HG03439 (cell line): ENCODE results near the gene ST6GALNAC6.
"Not testable (repeated sequence)": the region's sequence is repeated elsewhere in the genome, so short reads cannot be mapped to it uniquely, and the experiment has no call there.

Experiments
- ATAC-seq: cut with Tn5 transposase; IDR thresholded peaks from one replicate; pipeline ENCODE4 v1.9.1; 2021; ENCODE audit warnings: mild to moderate bottlenecking, moderate library complexity; ENCODE audit not compliant: unreplicated experiment

ST6GALNAC6 gene

DNA sequence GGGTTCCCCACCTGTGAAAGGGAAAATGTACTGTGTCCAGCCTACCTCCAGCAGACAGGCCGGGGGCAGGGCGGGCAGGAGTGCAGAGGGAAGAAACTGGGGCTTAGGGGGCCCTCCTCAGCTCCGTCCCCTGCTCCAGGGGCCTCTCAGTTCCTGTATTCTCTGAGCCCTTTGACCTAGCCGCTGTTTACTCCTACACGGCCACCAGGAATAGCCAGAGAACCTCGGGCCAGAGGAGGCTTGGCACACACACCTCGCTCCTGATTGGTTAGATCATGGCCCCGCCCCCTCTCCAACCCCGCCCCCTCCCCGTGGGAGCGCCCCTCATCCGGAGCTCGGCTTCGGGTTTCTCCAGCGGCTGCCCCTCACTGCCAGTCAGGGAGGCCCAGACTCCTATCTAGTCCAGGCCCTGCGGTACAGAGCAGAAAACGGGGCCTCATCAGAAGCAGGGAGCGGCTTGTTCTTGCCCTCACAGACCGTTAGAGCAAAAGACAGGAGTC lies 2.2 kb downstream of the ST6GALNAC6 start:
- ATAC-seq, result no peak

DNA sequence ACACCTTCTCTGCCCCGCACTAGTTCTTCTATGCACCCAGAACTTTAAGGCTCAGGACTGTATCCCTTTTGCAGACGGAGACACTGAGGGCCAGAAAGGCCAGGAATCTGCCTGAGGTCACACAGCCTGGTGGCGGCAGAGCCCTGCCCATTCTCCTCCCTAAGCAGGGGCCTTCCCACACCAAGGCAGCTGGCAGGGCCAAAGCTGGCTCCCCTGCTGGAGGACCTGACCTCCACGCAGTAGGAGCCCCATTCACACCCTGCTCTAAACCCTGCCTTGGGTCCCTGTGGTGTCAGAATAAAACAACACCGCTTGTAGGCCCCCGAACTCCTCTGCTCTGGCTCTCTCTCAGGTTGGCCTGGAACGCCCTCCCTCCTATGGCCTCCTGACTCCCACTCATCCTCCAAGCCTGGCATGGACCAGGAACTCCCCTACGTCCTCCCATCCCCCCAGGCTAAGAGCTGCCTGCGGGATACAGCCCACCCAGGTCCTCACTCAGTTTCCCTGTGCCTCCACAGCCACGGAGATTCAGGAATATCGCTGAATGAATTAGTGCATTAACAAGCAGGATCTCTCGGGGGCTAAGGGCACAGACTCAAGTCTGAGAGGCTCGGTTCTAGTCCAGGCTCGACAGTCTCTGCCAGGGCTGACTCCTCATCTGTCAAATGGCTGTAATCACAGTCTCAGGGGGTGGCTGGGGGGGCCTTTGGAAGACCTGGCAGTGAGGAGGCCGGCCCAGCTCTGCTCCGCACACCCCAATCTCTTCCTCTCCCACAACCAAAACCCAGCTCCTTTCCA lies 2.8 kb downstream of the ST6GALNAC6 start:
- no peak for ATAC-seq

DNA sequence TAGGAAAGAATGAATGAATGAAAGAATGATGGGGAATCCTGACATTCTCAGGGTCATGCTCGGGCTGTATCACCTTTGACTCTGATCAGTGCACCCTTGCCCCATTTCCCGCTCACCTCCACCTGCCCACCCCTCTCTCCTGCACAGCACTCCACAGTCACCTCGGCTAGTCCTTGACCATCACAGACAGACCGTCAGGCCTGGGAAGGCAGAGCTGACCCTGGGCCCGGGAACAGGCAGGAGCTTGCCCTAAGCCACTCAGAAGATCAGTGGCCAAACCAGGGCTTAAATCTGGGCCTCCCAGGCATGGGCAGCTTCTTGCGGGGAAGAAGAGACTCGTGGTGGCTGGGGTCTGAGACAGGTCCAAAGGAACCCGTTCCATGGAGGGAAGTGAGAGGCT lies 3.6 kb downstream of the ST6GALNAC6 start:
- ATAC-seq, result no peak

DNA sequence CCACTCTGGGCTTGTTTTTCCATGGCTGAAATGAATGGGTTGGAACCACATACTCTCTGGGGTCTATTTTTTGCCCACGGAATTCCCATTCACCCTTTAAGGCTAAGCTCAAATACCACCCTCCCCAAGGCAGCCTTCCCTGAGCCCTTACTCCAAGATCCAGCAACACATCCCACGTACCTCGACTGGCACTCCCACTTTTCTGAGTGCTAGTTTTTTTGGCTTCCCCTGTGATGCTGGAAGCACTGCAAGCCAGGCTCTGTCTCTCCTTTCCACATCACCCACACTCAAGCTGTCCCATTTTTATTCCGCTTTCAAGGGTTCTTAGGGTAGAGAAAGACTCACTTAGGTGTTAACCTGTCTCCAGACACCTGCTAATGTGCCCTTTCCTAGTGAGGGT lies 6.0 kb downstream of the ST6GALNAC6 start:
- ATAC-seq, result no peak

DNA sequence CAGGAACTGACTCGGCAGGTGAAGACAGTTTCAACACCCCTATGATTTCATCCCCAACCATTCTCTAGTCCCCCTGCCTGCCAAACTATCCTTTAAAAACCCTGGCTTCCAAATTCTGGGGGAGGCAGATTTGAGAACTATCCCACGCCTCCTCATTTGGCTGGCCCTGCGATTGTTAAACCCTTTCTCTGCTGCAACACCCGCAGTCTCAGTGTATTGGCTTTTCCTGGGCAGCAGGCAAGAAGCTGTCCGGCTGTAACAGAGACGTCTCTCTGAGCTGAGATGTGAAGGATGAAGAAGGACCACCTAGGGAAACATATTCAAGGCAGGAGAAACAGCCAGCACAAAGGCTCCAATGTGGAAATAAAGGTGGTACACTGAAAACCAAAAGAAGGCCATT lies 6.6 kb downstream of the ST6GALNAC6 start:
- no peak for ATAC-seq

DNA sequence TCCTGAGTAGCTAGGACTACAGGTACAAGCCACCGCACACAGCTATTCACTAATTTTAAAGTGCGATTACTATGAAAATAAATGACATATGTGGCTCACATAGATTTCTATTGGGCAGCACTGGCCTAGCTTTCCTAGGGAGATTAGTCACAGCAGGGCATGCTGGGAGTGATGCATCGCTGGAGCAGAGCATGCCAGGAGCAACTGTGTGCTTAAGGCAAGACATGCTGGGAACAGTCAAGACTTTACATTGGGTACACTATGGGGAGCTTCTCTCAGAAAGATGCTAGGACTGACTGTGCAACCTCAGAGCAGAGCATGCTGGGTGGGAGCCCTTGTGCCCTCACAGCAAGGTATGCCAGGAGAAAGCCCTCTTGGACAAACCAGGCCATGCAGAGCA lies 9.3 kb downstream of the ST6GALNAC6 start:
- no peak for ATAC-seq

DNA sequence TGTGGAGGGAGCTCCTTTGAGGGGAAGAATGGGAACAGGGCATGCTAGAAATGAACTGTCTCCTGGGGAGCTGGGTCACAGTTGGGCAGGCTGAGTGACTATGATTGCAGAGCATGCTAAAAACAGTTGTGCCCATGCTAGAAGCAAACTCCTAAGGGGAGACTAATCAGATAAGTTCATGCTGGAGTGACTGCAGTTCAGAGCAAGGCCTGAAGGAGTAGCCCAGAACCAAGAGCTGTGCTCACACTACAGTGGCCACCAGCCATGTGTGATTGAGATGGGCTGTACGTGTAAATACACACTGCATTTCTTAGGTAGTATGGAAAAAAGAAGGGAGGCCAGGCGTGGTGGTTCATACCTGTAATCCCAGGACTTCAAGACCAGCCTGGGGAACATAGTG lies 11.6 kb downstream of the ST6GALNAC6 start:
- no peak for ATAC-seq

DNA sequence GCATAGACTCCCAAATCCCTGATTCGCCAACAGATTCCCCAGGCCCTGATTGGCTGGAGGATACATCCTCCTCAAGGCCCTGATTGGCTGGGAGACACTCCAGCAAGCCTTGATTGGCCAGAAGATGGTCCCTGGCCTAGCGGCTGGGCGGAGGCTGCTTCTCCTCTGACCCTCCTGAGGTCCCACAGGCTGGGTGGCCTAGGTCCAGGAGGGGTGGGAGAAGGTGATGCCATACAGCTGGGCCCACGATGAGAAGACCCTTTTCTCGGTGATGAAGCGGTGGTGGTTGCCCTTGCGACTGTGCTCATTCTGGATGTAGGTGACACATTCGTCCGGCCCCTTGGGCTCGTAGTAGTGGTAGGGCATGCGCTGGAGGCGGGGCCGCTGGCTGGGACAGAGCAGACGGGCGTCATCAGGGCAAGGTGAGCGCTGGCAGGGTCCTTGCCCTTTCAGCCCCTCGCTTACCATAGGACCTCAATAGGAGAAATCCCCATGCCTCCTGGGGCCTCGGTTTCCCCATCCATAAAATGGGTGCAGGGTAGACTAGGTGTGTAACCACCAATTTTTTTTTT lies 12.9 kb downstream of the ST6GALNAC6 start:
- no peak for ATAC-seq

DNA sequence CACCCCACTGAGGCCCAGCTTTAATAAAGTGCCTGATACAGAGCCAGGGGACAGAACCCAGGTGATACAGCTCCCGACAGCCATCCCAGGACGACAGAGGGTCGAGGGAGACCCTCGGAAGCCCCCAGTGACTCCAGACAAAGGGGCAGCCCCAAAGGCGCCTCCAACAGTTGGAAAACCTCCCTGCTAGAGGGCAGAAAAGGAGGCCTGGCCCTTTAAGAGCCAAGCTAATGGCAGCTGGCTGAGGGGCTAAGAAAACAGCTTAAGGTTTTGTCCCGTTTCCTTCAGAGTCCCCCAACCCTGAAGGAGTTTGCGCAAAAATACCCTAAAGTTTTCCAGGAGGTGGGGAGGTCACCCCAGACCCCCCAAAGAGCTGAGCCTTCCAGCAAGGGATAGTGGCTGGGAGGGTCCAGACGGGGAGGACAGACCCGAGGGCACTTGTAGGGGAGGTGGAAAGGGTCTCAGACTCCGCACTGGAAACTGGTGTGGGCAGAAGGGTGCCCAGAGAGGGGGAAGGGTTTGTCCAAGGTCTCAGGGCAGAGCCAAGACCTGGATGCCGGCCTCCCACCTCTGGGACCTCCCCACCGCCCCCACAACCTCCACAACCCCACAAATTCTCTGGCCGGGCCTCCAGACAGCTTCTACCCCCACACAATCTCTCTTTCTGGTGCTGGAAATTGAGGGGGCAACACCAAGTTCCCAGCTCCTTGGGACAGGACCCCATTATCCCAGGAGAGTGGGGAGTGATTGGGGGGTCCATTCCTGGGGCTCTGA lies 13.7 kb downstream of the ST6GALNAC6 start:
- ATAC-seq, result no peak

DNA sequence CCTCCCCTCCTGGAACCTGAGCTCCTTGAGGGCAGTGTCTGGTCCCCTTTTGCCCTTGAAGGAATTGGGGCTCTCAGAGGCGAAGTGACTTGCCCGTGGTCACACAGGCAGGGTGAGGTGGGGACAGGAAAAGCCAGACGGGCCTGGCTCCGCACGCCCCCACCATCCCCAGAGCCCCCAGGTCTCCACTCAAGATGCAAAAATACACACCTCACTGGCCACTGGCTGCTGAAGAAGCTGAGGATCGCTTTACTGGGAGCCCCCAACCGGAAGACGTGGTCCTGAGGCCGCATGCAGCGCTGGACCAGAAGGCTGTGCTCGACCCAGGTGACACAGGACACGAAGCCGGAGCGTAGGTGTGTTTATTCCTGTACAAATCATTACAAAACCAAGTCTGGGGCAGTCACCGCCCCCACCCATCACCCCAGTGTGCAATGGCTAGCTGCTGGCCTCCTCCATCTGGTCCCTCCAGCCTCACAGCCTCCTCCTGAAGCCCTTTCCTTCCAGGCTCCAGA lies 14.4 kb downstream of the ST6GALNAC6 start:
- ATAC-seq, result no peak

DNA sequence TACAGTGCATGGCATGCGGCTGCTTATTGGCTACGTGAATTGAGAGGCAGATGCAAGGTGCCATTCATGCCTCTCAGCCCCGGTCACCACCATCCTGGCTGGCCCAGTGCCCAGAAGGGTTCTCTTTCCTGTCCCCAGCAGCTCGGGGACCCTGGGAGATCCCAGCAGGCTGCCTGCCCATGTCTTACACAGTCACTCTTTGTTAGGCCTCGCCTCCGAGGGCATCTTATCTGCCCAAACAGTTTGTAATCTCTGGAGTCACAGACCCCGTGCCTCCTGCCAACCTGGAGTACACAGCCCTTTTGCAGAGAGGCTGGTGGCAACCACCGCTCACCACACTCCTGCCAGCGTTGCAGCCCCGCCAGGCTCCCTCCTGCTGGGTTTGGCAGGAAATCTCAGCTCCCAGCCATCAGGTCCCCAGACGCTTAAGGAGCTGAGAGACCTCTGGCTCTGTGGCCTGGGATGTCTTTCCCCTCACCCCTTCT lies 14.9 kb downstream of the ST6GALNAC6 start:
- no peak for ATAC-seq

DNA sequence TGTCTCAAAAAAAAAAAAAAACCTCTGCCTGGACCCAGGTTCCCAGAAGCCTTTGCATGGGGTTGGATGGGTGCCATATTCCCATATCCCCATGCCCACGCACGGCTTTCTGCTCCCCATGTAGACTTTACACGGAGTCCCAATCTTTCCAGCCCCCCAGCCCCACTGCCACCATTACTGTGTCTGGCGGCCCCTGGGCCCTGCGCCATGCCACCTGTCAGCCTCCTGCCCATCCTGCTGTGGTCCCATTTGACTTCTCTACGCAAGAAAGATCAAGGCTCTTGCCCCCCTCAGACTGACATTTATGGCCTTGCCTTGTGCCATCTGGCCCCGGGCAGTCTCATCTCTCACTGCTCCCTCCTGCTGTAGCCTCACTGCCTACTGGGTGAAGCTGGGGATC lies 15.4 kb downstream of the ST6GALNAC6 start:
- no peak for ATAC-seq

DNA sequence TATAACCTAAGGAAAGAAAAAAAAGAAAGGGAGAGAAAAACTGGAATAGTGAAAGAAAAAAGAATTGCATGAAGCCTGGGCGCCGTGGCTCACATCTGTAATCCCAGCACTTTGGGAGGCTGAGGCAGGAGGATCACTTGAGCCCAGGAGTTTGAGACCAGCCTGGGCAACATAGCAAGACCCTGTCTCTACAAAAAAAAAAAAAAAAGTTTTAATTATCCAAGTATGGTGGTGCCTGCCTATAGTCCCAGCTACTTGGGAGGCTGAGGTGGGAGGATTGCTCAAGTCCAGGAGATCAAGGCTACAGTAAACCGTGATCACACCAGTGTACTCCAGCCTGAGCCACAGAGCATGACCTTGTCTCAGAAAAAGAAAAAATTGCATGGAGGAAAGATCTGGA lies 17.7 kb downstream of the ST6GALNAC6 start:
- not testable (repeated sequence) for ATAC-seq

DNA sequence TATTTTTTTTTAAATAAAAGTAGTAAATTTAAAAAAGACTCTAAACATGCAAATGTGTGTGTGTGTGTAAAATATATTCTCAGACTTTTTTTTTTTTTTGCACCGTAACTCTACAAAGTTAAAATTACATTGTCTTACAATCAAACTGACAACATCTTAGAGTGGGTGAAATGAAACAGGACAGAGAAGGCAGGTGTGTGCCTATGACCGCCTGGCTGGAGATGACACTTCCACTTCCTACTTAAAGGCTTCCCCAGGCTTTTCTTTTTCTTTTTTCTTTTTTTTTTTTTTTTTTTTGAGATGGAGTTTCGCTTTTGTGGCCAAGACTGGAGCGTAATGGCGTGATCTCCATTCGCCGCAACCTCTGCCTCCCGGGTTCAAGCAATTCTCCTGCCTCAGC lies 19.3 kb downstream of the ST6GALNAC6 start:
- ATAC-seq, result no peak

DNA sequence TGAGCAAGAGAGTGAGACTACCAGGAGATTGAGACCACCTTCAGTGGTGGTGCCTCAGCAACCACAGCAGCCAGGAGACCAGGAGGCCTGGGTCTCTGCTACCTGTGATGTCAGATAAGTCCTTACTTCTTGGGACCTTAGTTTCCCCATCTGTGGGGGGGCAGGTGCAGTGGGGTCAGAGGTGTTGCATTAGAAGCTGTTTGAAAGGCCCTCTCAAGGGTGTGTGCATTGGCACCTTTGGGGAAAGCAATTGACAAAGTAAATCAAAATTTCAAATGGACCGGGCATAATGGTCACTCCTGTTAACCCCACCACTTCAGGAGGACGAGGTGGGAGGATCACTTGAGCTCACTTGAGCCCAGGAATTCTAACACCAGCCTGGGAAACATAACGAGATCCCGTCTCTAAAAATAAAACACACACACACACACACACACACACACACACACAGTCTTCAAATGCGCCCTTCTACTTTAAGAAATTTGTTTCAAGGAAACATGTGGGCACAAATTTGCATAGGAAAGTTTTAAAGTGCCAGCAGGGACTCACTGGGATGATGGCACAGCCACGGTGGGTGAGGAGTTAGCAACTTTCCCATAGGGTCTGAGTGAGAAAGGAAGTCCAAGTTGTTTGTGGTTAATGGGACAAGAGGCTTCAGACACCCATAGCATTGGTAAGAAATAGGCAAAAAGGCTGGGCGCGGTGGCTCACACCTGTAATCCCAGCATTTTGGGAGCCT lies 20.6 kb downstream of the ST6GALNAC6 start:
- no peak for ATAC-seq

DNA sequence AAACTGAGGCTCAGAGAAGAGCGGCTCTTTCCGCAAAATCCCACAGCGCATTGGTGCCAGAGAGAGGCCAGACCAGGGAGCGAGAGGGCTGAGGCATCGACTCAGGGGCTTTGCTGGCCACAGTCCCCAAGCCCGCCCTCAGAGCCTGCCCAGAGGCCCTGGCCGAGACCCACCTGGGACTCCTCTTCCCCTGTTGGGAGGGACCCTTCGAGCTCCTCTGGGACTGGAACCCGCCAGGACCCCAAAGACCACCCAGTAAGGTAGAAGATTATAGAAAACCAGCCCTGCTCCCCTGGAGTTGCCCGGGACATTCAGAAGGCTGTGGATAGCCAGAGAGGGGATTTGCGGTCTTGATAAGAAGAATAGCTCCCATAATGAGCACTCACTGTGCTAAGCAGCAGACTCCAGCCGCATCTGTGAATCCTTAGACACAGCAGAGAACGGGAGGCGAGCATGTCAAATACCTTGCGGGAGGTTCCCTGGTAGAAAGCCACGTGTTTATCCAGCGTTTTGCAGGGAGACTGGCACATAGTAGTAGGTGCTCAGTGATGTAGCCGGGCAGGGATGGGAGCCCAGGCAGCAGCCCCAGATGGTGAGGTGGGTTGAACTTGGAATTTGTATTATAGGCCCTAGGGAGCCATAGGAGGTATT lies 21.3 kb downstream of the ST6GALNAC6 start:
- ATAC-seq, result no peak

DNA sequence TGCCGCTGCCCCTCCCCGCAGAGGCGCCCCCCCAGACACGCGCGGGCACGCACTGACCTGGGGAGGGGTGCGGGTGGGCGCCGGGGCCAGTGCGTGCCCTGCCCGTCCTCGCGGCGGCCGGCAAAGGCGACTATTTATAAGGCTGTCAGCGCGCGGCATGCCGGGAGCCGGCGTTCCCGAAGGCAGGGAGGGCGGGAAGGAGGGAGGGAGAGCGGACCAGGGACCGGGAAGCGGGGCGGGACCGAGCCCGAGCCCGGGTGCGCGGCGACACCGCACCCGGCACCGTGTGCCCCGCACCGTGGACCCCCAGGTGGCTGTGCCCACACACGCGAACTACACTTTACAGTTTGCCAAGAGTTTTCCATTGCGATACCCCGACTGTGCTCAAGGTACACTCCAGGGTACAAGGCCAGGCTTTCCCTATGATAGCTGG lies 21.8 kb downstream of the ST6GALNAC6 start, which contains the start of gene AK1:
AK1 (minus strand) TSS at position 110 of the 433 bp plus-strand sequence. CDS start 3,058 bp downstream, outside the sequence.
- no peak for ATAC-seq

DNA sequence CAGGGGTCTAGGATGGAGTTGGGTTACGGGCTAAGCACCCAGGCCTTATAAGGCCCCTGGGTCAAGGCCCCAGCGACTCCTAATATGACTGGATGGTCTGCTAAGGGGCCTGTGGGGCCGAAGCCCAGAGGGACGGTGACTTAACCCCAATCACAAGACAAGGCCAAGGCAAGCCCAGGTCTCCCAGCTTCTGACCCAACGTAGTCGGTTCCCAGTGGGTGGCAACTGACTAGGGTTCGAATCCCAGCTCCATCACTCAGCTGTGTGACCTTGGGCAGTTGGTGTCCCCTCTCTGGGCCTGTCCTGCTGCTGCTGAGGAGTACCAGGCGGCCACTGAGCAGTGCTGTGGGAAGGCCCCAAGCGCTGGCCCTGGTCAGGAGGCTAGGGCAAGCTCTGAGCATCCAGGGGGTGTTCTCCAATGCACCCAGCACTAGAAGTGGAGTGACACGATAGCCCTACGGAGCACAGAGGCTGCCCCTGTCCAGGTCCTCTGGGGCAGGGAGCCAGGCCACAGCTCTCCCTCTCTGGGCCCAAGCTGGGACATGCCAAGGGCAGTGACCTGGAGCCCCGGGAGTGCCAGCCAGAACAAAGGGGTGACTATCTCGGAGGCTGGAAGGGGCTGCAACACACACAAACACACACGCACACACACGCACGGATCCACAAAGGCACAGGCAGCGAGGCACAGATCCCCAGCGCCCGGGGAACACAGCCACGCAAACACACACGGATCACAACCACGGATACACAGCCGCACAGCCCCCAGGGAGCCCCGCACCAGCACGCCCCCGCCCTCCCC lies 22.4 kb downstream of the ST6GALNAC6 start:
- no peak for ATAC-seq
